Endothelial cell of umbilical vein (primary cell): ENCODE results near the gene MYORG. TPM values are rescaled to one million over a fixed set of nuclear protein-coding genes. Genes with fewer than 3 reads are reported as not detected.

ENCODE experiments used
- BruUV-seq: library from RNA; stranded (reverse); fragments of 400-500 nt; replicated peaks from 2 replicates; lab custom pipeline; 2021; lab: Mats Ljungman, UMichigan
- CTCF ChIA-PET: fragments of 300-600, 350-600 bp; sonication (Branson Sonifier 250); formaldehyde crosslinking; loops from one replicate; lab custom pipeline; 2021; ENCODE audit warnings: antibody characterized with exemption, inconsistent platforms; lab: Charles Lee
- POLR2A ChIA-PET: fragments of 300-600, 350-600 bp; sonication (Branson Sonifier 250); formaldehyde crosslinking; loops from one replicate; lab custom pipeline; 2021; ENCODE audit warnings: antibody characterized with exemption, inconsistent platforms; lab: Charles Lee
- DNase-seq: peaks from one replicate; pipeline ENCODE4 v3.0.0-alpha.2; 2011; ENCODE audit warnings: low read depth, low spot score
- FAIRE-seq: peaks from 2 replicates; lab custom pipeline; 2011; peaks lifted over from hg19 to GRCh38; lab: Jason Lieb, UNC
- H2AFZ ChIP-seq: 2 replicates; pipeline ENCODE4 v1.6.0; 2012; ENCODE audit warnings: low read depth, low read length, control low read depth, inconsistent platforms
- H3K27ac ChIP-seq: 2 replicates; pipeline ENCODE4 v1.5.1; 2011; ENCODE audit warnings: low read depth, mild to moderate bottlenecking, control low read depth, low read length, moderate library complexity; ENCODE audit not compliant: insufficient read depth
- H3K27me3 ChIP-seq, 2 experiments: 2 replicates each; pipeline versions ENCODE4 v1.6.0 to v1.6.1; 2011; ENCODE audit warnings: low read length in 2 of 2, mixed read lengths in 1 of 2; ENCODE audit not compliant: control insufficient read depth in 2 of 2, insufficient read depth in 2 of 2
- H3K36me3 ChIP-seq, 2 experiments: 2 replicates in 1 of 2; 3 replicates in 1 of 2; pipeline ENCODE4 v1.5.1; 2011; ENCODE audit warnings: low read length in 2 of 2, mild to moderate bottlenecking in 1 of 2, moderate library complexity in 1 of 2; ENCODE audit not compliant: control insufficient read depth in 2 of 2, insufficient read depth in 2 of 2; ENCODE audit errors: extremely low read depth in 1 of 2
- H3K4me1 ChIP-seq: 3 replicates; pipeline ENCODE4 v1.5.1; 2011; ENCODE audit warnings: mild to moderate bottlenecking, low read length; ENCODE audit not compliant: control insufficient read depth, insufficient read depth; ENCODE audit errors: extremely low read depth
- H3K4me2 ChIP-seq: 2 replicates; pipeline ENCODE4 v1.6.1; 2011; ENCODE audit warnings: low read length, control low read depth, mixed read lengths; ENCODE audit not compliant: insufficient read depth
- H3K4me3 ChIP-seq, 3 experiments: fragments of 200-600 bp in 1 of 3; sonication (generic), shearing (Covaris generic) in 1 of 3; replicated peaks in 1 of 3; 2 replicates each; pipeline ENCODE4 v1.5.1; 2011 to 2016; ENCODE audit warnings: control low read depth in 3 of 3, low read length in 3 of 3, mild to moderate bottlenecking in 2 of 3, inconsistent platforms in 1 of 3, low read depth in 1 of 3, moderate library complexity in 1 of 3; ENCODE audit not compliant: insufficient read depth in 1 of 3
- H3K79me2 ChIP-seq: 2 replicates; pipeline ENCODE4 v1.6.0; 2012; ENCODE audit warnings: low read length, inconsistent platforms; ENCODE audit not compliant: control insufficient read depth, insufficient read depth
- H3K9ac ChIP-seq: replicated peaks from 2 replicates; pipeline ENCODE3; 2011; ENCODE audit warnings: low read length, control low read depth; ENCODE audit not compliant: insufficient read depth; ENCODE audit errors: extremely low read depth
- H3K9me1 ChIP-seq: replicated peaks from 3 replicates; pipeline ENCODE4 v1.6.0; 2011; ENCODE audit warnings: mild to moderate bottlenecking, low read length; ENCODE audit not compliant: control insufficient read depth, insufficient read depth; ENCODE audit errors: extremely low read depth
- H3K9me3 ChIP-seq: replicated peaks from 2 replicates; pipeline ENCODE4 v1.5.1; 2012; ENCODE audit warnings: low read length, inconsistent platforms; ENCODE audit not compliant: control insufficient read depth, insufficient read depth
- H4K20me1 ChIP-seq: replicated peaks from 2 replicates; pipeline ENCODE3; 2011; ENCODE audit warnings: mild to moderate bottlenecking, low read length; ENCODE audit not compliant: control insufficient read depth, insufficient read depth; ENCODE audit errors: extremely low read depth
- EZH2 ChIP-seq: IDR thresholded peaks from 2 replicates; pipeline ENCODE4 v1.6.1; 2012; ENCODE audit warnings: borderline replicate concordance, low read depth, mild to moderate bottlenecking, moderate library complexity, low read length, inconsistent platforms; ENCODE audit not compliant: severe bottlenecking
- FOS ChIP-seq: IDR thresholded peaks from 2 replicates; pipeline ENCODE4 v1.6.1; 2011; ENCODE audit warnings: mild to moderate bottlenecking, low read length, moderate library complexity, borderline replicate concordance; ENCODE audit not compliant: insufficient read depth
- GATA2 ChIP-seq: IDR thresholded peaks from 2 replicates; pipeline ENCODE4 v1.7.0; 2011; ENCODE audit warnings: low read depth, mild to moderate bottlenecking, moderate library complexity, mixed read lengths, low read length; ENCODE audit not compliant: insufficient read length, insufficient read depth
- JUN ChIP-seq: IDR thresholded peaks from 2 replicates; pipeline ENCODE4 v1.6.1; 2011; ENCODE audit warnings: borderline replicate concordance, low read depth; ENCODE audit not compliant: insufficient read length, insufficient read depth
- MYC ChIP-seq: IDR thresholded peaks from one replicate; pipeline ENCODE4 v1.6.1; 2011; ENCODE audit warnings: mild to moderate bottlenecking, low read depth, low read length
- POLR2A ChIP-seq: IDR thresholded peaks from 2 replicates; pipeline ENCODE4 v1.6.1; 2012; ENCODE audit warnings: low read depth, mild to moderate bottlenecking, control low read depth, low read length
- POLR2AphosphoS5 ChIP-seq: IDR thresholded peaks from 2 replicates; pipeline ENCODE4 v1.6.1; 2012; ENCODE audit warnings: low read depth, mild to moderate bottlenecking, control low read depth, low read length, moderate library complexity; ENCODE audit not compliant: insufficient read depth
- dilution Hi-C: fragments of 300-500 bp; cut with MboI; formaldehyde crosslinking; loops from one replicate; pipeline ENCODE4 v1.15.0; 2019; ENCODE audit warnings: low sequenced_read_pairs; ENCODE audit not compliant: extremely low pct_ligation_motif_present
- intact Hi-C: fragments of 100-400 bp; cut with micrococcal nuclease; formaldehyde crosslinking; loops from one replicate; pipeline ENCODE4 v1.10.0; 2022
- polyA plus RNA-seq, 4 experiments: library from polyadenylated mRNA; depleted of rRNA in 3 of 4; stranded (reverse) in 3 of 4; unstranded in 1 of 4; fragments of >200 nt; gene quantifications; 2 replicates each; pipeline versions ENCODE4 v1.2.1 to v1.2.3, GENCODE V29; 2011 to 2012; ENCODE audit warnings: missing spikeins in 1 of 4
- total RNA-seq: library from RNA; stranded (reverse); gene quantifications from 2 replicates; pipeline ENCODE4 v1.2.3, GENCODE V29; 2021
- TF ChIP-seq, protein P1 (sequence below): IDR thresholded peaks from 2 replicates; pipeline ENCODE4 v1.6.1; 2011; ENCODE audit not compliant: insufficient read depth, insufficient read length
- TF ChIP-seq, protein P2 (sequence below), 2 donors: IDR thresholded peaks; 1 replicate in 1 of 2; 2 replicates in 1 of 2; pipeline ENCODE4 v1.5.1; 2011; ENCODE audit warnings: low read length in 2 of 2, mild to moderate bottlenecking in 2 of 2, moderate library complexity in 2 of 2, control low read depth in 1 of 2, inconsistent platforms in 1 of 2, low read depth in 1 of 2; ENCODE audit not compliant: insufficient read depth in 1 of 2; ENCODE audit errors: extremely low read depth in 1 of 2

Gene MYORG
- total and polyA plus RNA-seq, 2 donors (not counting 3 experiments of a cell fraction or from before 2014, with no cell fraction given), result 2.8 to 7.0 TPM

DNA sequence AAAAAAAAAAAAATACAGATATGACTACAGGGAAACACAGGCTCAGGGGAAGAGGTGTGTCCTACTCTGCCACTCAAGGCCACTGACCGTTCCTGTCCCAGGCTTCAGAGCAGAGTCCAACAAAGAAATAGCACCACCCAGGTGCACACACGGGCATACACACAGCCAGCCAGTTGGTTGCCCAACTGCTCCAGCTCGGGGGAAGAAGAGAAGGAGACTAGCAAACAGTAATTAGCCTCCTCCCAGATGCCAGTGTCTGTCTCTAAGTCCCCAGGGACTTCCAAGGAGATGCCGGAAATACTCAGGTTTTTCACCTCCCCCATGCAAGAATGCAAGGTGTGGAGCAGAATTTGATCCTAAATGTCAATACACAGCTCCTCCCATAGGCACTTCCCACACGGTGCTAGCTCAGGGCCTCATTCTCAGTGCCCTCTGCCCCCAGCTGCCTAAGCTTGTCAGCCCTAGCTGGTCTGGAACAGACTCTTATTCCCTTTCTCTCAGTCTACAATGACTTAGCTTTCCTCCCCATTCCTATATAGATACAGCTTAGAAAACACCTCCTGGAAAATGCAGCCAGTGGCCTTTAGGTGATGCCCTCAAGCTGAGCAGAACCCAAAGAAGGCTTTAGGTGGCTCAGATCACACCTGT is 1.7 kb downstream of the MYORG start:
- H3K9me3 ChIP-seq, result no peaks in the 10 kb centered on the region
- H3K27ac ChIP-seq, result no peak overlapping the region
- H4K20me1 ChIP-seq, result no peaks in the 10 kb centered on the region
- dilution Hi-C loops, result no loop called here
- intact Hi-C loops, result loop anchor here (5.0 kb wide), 2 partner anchors 198 to 248 kb away; partner anchors contain the start of genes DCAF12 and UBAP1
- no peaks in the 10 kb centered on the region for H3K36me3 ChIP-seq
- TF ChIP-seq, protein P1, sequence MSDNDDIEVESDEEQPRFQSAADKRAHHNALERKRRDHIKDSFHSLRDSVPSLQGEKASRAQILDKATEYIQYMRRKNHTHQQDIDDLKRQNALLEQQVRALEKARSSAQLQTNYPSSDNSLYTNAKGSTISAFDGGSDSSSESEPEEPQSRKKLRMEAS, result no peak
- TF ChIP-seq GATA2 (no peak), EZH2 (no peak), FOS (no peak), JUN (no peak), POLR2A (no peak), MYC (no peak), POLR2AphosphoS5 (no peak)
- TF ChIP-seq, protein P2, sequence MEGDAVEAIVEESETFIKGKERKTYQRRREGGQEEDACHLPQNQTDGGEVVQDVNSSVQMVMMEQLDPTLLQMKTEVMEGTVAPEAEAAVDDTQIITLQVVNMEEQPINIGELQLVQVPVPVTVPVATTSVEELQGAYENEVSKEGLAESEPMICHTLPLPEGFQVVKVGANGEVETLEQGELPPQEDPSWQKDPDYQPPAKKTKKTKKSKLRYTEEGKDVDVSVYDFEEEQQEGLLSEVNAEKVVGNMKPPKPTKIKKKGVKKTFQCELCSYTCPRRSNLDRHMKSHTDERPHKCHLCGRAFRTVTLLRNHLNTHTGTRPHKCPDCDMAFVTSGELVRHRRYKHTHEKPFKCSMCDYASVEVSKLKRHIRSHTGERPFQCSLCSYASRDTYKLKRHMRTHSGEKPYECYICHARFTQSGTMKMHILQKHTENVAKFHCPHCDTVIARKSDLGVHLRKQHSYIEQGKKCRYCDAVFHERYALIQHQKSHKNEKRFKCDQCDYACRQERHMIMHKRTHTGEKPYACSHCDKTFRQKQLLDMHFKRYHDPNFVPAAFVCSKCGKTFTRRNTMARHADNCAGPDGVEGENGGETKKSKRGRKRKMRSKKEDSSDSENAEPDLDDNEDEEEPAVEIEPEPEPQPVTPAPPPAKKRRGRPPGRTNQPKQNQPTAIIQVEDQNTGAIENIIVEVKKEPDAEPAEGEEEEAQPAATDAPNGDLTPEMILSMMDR (IDR thresholded peaks at IDR 0.05; ENCODE audit: extremely low read depth in 1 of 2, insufficient read depth in 1 of 2, low read depth in 1 of 2, low read length in 2 of 2), result no peak
- no peaks in the 10 kb centered on the region for H3K79me2 ChIP-seq
- no peaks in the 10 kb centered on the region for H3K27me3 ChIP-seq
- ChIA-PET POLR2A (no interaction called here), CTCF (interaction anchor here (1.0 to 9.4 kb wide), 3 partner anchors 10 to 42 kb away, joined by 3 to 152 read pairs (median 11); no protein-coding TSS in a partner anchor)
- H3K4me3 ChIP-seq, result no peak overlapping the region
- no peak for DNase-seq
- H3K9ac ChIP-seq, result no peak overlapping the region
- H3K4me2 ChIP-seq, result no peak overlapping the region
- peaks cover 2% of the 10 kb centered on the region for H3K4me1 ChIP-seq
- no peak overlapping the region for H2AFZ ChIP-seq
- no peaks in the 10 kb centered on the region for H3K9me1 ChIP-seq
- FAIRE-seq, result no peak
- BruUV-seq, result no TSS peak
